ENCODE data around the gene MFNG. TPM values are rescaled to one million over a fixed set of nuclear protein-coding genes. Genes with fewer than 3 reads are reported as not detected.

The MFNG gene
- polyA plus RNA-seq, 1 experiment = 0.06 TPM

DNA sequence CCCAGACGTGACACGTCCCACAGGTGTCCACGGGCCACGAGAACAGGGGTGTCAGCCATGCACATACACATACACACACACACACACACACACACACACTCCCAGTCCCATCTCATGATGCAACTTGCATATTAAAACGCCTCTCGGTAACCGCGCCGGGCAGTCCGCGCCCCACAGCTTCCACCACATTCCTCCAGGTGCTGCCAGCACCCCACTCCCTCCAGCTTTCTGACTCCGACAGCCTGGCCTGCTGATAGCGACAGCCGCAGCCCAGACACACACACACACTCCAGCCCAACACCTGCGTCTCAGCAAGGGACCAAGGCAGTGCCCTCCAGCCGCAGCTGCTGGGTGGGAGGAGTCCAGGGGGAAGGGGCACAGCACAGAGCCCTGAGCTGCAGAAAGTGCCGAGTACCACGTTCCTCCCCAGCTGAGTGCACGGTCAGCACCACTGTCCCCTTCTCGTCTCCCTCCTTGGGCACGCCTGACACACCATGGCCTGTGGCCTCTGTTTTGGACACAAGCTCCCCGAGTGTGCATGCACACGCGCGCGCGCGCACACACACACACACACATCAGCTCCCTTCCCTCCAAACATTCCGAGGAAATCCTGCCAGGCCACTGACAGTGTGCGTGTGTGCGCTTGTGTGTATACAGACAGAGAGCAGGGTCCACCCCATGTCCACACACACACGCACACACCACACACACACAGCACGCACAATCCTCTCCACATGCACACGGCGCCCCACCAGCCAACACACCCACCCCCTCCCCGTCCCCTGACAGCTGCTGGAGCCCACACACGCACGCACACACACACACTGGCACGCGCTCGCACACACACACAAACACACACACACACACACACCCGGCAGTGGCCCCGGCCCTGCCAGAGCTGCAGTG, 60.1 kb downstream of the MFNG start:
- Histone ChIP-seq H3K27ac (ENCODE audit: low read depth, low read length) (no peak overlapping the region), H3K27me3 (ENCODE audit: control insufficient read depth, insufficient read depth, low read length) (no peaks in the 10 kb centered on the region), H3K9me3 (ENCODE audit: control insufficient read depth, insufficient read depth, low read length) (no peaks in the 10 kb centered on the region), H3K4me3 (ENCODE audit: low read depth, low read length) (peak overlapping the region; percentile 65)
- ChIA-PET POLR2A (interaction anchor here (0.6 kb wide), 2 partner anchors 26 to 30 kb away, joined by 4 to 5 read pairs; no protein-coding TSS in a partner anchor), CTCF (interaction anchor here (0.6 to 1.2 kb wide), 2 partner anchors 109 to 164 kb away, joined by 4 to 5 read pairs; no protein-coding TSS in a partner anchor)
- no peak for DNase-seq (ENCODE audit: low read depth, low spot score)
- TF ChIP-seq, protein P1, sequence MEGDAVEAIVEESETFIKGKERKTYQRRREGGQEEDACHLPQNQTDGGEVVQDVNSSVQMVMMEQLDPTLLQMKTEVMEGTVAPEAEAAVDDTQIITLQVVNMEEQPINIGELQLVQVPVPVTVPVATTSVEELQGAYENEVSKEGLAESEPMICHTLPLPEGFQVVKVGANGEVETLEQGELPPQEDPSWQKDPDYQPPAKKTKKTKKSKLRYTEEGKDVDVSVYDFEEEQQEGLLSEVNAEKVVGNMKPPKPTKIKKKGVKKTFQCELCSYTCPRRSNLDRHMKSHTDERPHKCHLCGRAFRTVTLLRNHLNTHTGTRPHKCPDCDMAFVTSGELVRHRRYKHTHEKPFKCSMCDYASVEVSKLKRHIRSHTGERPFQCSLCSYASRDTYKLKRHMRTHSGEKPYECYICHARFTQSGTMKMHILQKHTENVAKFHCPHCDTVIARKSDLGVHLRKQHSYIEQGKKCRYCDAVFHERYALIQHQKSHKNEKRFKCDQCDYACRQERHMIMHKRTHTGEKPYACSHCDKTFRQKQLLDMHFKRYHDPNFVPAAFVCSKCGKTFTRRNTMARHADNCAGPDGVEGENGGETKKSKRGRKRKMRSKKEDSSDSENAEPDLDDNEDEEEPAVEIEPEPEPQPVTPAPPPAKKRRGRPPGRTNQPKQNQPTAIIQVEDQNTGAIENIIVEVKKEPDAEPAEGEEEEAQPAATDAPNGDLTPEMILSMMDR (IDR thresholded peaks at IDR 0.05; ENCODE audit: low read depth, low read length) = no peak

DNA sequence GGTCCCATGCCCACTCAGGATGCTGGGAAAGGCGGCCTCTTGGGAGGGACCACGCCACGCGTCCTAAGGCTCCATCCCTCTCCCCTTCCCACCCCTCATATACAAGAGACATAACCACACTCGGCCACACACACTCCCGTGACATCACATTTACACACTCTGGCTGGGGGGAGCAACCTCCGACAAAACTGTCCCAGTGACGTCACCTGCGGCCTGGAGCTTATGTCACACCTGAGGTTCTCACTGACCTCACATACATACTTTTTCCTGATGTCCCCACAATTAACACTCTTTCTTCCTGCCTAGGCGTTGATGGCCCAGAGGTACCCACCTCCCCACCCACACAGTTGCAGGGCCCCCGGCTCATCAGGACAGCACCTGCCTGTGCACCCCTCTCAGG, 60.8 kb downstream of the MFNG start:
- Histone ChIP-seq H3K27ac (ENCODE audit: low read depth, low read length) (no peak overlapping the region), H3K27me3 (ENCODE audit: control insufficient read depth, insufficient read depth, low read length) (no peaks in the 10 kb centered on the region), H3K9me3 (ENCODE audit: control insufficient read depth, insufficient read depth, low read length) (no peaks in the 10 kb centered on the region), H3K4me3 (ENCODE audit: low read depth, low read length) (peak overlapping the region; percentile 65)
- CTCF ChIA-PET = no interaction called here
- POLR2A ChIA-PET = no interaction called here
- TF ChIP-seq, protein P1 (IDR thresholded peaks at IDR 0.05; ENCODE audit: low read depth, low read length) = no peak
- no peak for DNase-seq (ENCODE audit: low read depth, low spot score)

DNA sequence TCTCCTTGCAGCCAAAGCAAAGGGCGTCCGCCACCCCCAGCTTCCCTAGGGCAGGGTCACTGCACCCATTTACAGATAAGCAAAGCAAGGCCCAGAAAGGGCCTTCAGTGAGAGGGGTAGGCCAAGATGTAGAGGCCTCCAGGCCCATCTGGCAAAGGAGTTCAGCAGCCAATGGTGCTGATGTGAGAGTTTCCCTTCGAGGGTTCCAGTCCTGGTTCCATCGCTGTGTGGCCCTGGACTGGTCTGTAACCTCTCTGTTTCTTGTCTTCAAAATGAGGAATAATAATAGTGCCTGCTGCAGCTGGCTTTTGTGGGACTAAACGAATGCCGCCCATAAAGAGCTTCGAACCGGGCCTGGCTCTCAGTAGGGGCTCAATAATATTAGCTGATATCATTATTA, 62.9 kb downstream of the MFNG start:
- POLR2A ChIA-PET = interaction anchor here (0.7 kb wide), 1 partner anchor 103 kb away, joined by 3 read pairs; no protein-coding TSS in a partner anchor
- H3K27me3 ChIP-seq (ENCODE audit: control insufficient read depth, insufficient read depth, low read length) = peaks cover 9% of the 10 kb centered on the region
- TF ChIP-seq, protein P1 (IDR thresholded peaks at IDR 0.05; ENCODE audit: low read depth, low read length) = no peak

DNA sequence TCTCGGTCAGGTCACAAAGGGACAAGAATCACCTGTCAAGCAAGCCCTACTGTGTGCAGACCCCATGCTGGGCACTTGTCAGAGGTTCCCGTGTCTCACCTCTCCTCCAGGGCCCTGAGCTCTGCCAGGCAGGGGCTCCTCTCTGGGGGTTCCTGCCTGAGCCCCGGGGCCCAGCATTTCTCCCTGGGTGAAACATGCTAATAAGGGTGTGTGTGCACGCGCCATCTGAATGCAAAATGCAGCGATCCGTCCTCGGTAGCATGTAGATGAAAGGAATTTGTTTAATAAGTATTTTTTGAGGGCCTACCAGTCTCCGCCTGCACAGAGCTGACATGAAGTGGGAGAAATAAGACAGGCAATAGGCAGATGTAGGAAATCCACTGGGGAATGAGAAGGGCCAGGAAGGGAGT, 64.7 kb downstream of the MFNG start:
- CTCF ChIA-PET = no interaction called here
- TF ChIP-seq, protein P1 (IDR thresholded peaks at IDR 0.05; ENCODE audit: low read depth, low read length) = no peak
- no peak overlapping the region for H3K27ac ChIP-seq (ENCODE audit: low read depth, low read length)
- no peaks in the 10 kb centered on the region for H3K9me3 ChIP-seq (ENCODE audit: control insufficient read depth, insufficient read depth, low read length)
- POLR2A ChIA-PET = no interaction called here
- H3K27me3 ChIP-seq (ENCODE audit: control insufficient read depth, insufficient read depth, low read length) = peaks cover 9% of the 10 kb centered on the region
- DNase-seq (ENCODE audit: low read depth, low spot score) = no peak
- no peak overlapping the region for H3K4me3 ChIP-seq (ENCODE audit: low read depth, low read length)

More for the DNA sequence above, 62.9 kb downstream of the MFNG start:
- no peaks in the 10 kb centered on the region for H3K9me3 ChIP-seq (ENCODE audit: control insufficient read depth, insufficient read depth, low read length)
- no peak for DNase-seq (ENCODE audit: low read depth, low spot score)
- no peak overlapping the region for H3K4me3 ChIP-seq (ENCODE audit: low read depth, low read length)
- H3K27ac ChIP-seq (ENCODE audit: low read depth, low read length) = no peak overlapping the region
- CTCF ChIA-PET = no interaction called here

All from AG04450 (cell line).